H1 (cell line): Measurements from ENCODE around the gene BHMT. TPM values are rescaled to one million over a fixed set of nuclear protein-coding genes. Genes with fewer than 3 reads are reported as not detected.

ENCODE experiments used
- CTCF ChIA-PET: fragments of 300-600 bp; sonication (Branson Sonifier 250); formaldehyde crosslinking; loops from one replicate; lab custom pipeline; 2021; ENCODE audit not compliant: partially characterized antibody; lab: Charles Lee
- POLR2A ChIA-PET: fragments of 300-600 bp; sonication (Branson Sonifier 250); formaldehyde crosslinking; loops from one replicate; lab custom pipeline; 2021; ENCODE audit warnings: inconsistent platforms; ENCODE audit not compliant: partially characterized antibody; lab: Charles Lee
- DNase-seq, 2 experiments: peaks; one replicate each; pipeline versions ENCODE4 v3.0.0 to v3.0.0-alpha.2; 2010 to 2022; ENCODE audit warnings: low spot score in 2 of 2, low read depth in 1 of 2, mixed read lengths in 1 of 2
- FAIRE-seq: peaks from 2 replicates; lab custom pipeline; 2011; peaks lifted over from hg19 to GRCh38; lab: Jason Lieb, UNC
- H2AFZ ChIP-seq: 2 replicates; pipeline ENCODE4 v1.8.1; 2012; ENCODE audit warnings: low read length, inconsistent platforms
- H2AK5ac ChIP-seq: 2 replicates; pipeline ENCODE4 v1.6.1; 2013; ENCODE audit warnings: low read depth, low read length
- H2BK120ac ChIP-seq: replicated peaks from 2 replicates; pipeline ENCODE3; 2013; ENCODE audit warnings: low read depth, low read length, inconsistent platforms
- H2BK12ac ChIP-seq: 2 replicates; pipeline ENCODE4 v1.6.1; 2013; ENCODE audit warnings: low read depth, low read length
- H2BK15ac ChIP-seq: 2 replicates; pipeline ENCODE4 v1.6.1; 2013; ENCODE audit warnings: low read length
- H2BK20ac ChIP-seq: 2 replicates; pipeline ENCODE4 v1.6.1; 2013; ENCODE audit warnings: low read length
- H2BK5ac ChIP-seq: 2 replicates; pipeline ENCODE4 v1.6.1; 2013; ENCODE audit warnings: low read depth, low read length
- H3K14ac ChIP-seq: 2 replicates; pipeline ENCODE4 v1.6.1; 2013; ENCODE audit warnings: inconsistent platforms; ENCODE audit not compliant: insufficient read length
- H3K18ac ChIP-seq: 2 replicates; pipeline ENCODE4 v1.6.1; 2013; ENCODE audit warnings: low read length; ENCODE audit errors: extremely low read depth
- H3K23ac ChIP-seq: 2 replicates; pipeline ENCODE4 v1.6.1; 2013; ENCODE audit warnings: inconsistent platforms; ENCODE audit not compliant: insufficient read length
- H3K23me2 ChIP-seq: 2 replicates; pipeline ENCODE4 v1.6.1; 2013; ENCODE audit warnings: low read depth, low read length
- H3K27ac ChIP-seq: 2 replicates; pipeline ENCODE4 v1.6.1; 2011; ENCODE audit warnings: low read depth, low read length, inconsistent platforms
- H3K27me3 ChIP-seq, 4 experiments: replicated peaks in 1 of 4; 1 replicate in 1 of 4; 2 replicates in 3 of 4; pipeline versions ENCODE4 v1.6.1 to v1.8.1; 2011 to 2013; ENCODE audit warnings: low read length in 3 of 4, mild to moderate bottlenecking in 3 of 4, inconsistent platforms in 2 of 4, mixed read lengths in 2 of 4, moderate library complexity in 1 of 4; ENCODE audit not compliant: control insufficient read depth in 3 of 4, insufficient read depth in 3 of 4; ENCODE audit errors: extremely low read depth in 1 of 4
- H3K36me3 ChIP-seq, 4 experiments: 2 replicates each; pipeline versions ENCODE4 v1.6.1 to v1.8.1; 2011 to 2013; ENCODE audit warnings: mild to moderate bottlenecking in 4 of 4, low read length in 3 of 4, moderate library complexity in 2 of 4, control low read depth in 1 of 4, inconsistent platforms in 1 of 4; ENCODE audit not compliant: insufficient read depth in 4 of 4, control insufficient read depth in 2 of 4
- H3K4ac ChIP-seq: replicated peaks from 2 replicates; pipeline ENCODE3; 2013; ENCODE audit warnings: low read length, low read depth, mixed read lengths, inconsistent platforms; ENCODE audit not compliant: insufficient read length
- H3K4me1 ChIP-seq, 4 experiments: replicated peaks in 1 of 4; 1 replicate in 1 of 4; 2 replicates in 3 of 4; pipeline versions ENCODE4 v1.6.1 to v1.8.1; 2011 to 2013; ENCODE audit warnings: low read length in 3 of 4, inconsistent platforms in 2 of 4, mixed read lengths in 1 of 4; ENCODE audit not compliant: insufficient read depth in 4 of 4, control insufficient read depth in 3 of 4
- H3K4me2 ChIP-seq, 2 experiments: 2 replicates each; pipeline versions ENCODE4 v1.6.1 to v1.8.1; 2011 to 2013; ENCODE audit warnings: low read depth in 2 of 2, low read length in 2 of 2, control low read depth in 1 of 2, inconsistent platforms in 1 of 2, mild to moderate bottlenecking in 1 of 2; ENCODE audit not compliant: insufficient read depth in 1 of 2
- H3K4me3 ChIP-seq, 4 experiments: fragments of 200-600, 300-600 bp in 1 of 4; sonication (generic), shearing (Covaris generic), sonication (Bioruptor Twin) in 1 of 4; 2 replicates each; pipeline versions ENCODE4 v1.5.1 to v1.8.1; 2011 to 2016; ENCODE audit warnings: low read length in 4 of 4, low read depth in 3 of 4, control low read depth in 2 of 4, inconsistent platforms in 2 of 4, mild to moderate bottlenecking in 2 of 4, mixed read lengths in 1 of 4, moderate library complexity in 1 of 4; ENCODE audit not compliant: insufficient read depth in 2 of 4; ENCODE audit errors: extremely low read depth in 1 of 4
- H3K56ac ChIP-seq: replicated peaks from 2 replicates; pipeline ENCODE3; 2013; ENCODE audit warnings: low read depth, mild to moderate bottlenecking, mixed read lengths, low read length, inconsistent platforms; ENCODE audit not compliant: insufficient read length
- H3K79me1 ChIP-seq: 2 replicates; pipeline ENCODE4 v1.6.1; 2013; ENCODE audit warnings: low read depth, low read length, control low read depth
- H3K79me2 ChIP-seq, 2 experiments: 2 replicates each; pipeline versions ENCODE4 v1.6.1 to v1.8.1; 2012 to 2013; ENCODE audit warnings: low read length in 2 of 2, mild to moderate bottlenecking in 2 of 2, inconsistent platforms in 1 of 2; ENCODE audit not compliant: insufficient read depth in 2 of 2, control insufficient read depth in 1 of 2
- H3K9ac ChIP-seq, 4 experiments: replicated peaks in 1 of 4; 1 replicate in 1 of 4; 2 replicates in 3 of 4; pipeline versions ENCODE4 v1.6.1 to v1.8.1; 2011 to 2013; ENCODE audit warnings: low read depth in 3 of 4, low read length in 3 of 4, control low read depth in 2 of 4, mild to moderate bottlenecking in 2 of 4, moderate library complexity in 2 of 4, inconsistent platforms in 1 of 4; ENCODE audit errors: extremely low read depth in 1 of 4
- H3K9me3 ChIP-seq, 2 experiments: 2 replicates each; pipeline versions ENCODE4 v1.6.1 to v1.8.1; 2012 to 2013; ENCODE audit warnings: mild to moderate bottlenecking in 2 of 2, moderate library complexity in 2 of 2, control low read depth in 1 of 2, inconsistent platforms in 1 of 2, low read depth in 1 of 2, low read length in 1 of 2, mixed read lengths in 1 of 2; ENCODE audit not compliant: insufficient read depth in 2 of 2
- H4K20me1 ChIP-seq, 2 experiments: replicated peaks in 1 of 2; 2 replicates each; pipeline versions ENCODE3 to v1.8.1; 2011 to 2013; ENCODE audit warnings: inconsistent platforms in 2 of 2, low read length in 2 of 2, mild to moderate bottlenecking in 1 of 2; ENCODE audit not compliant: insufficient read depth in 2 of 2, control insufficient read depth in 1 of 2
- H4K5ac ChIP-seq: 2 replicates; pipeline ENCODE4 v1.6.1; 2013; ENCODE audit warnings: low read length, low read depth, mixed read lengths, inconsistent platforms; ENCODE audit not compliant: insufficient read length
- H4K8ac ChIP-seq: 2 replicates; pipeline ENCODE4 v1.8.0; 2013; ENCODE audit warnings: mild to moderate bottlenecking, moderate library complexity, low read length, inconsistent platforms; ENCODE audit not compliant: insufficient read depth; ENCODE audit errors: extremely low read depth
- H4K91ac ChIP-seq: replicated peaks from 2 replicates; pipeline ENCODE3; 2013; ENCODE audit warnings: low read length, mixed read lengths, inconsistent platforms; ENCODE audit not compliant: insufficient read length
- ASH2L ChIP-seq: fragments of 200-600, 300-600 bp; sonication (generic); IDR thresholded peaks from one replicate; pipeline ENCODE4 v1.7.1; 2017; ENCODE audit warnings: low read length
- BCL11A ChIP-seq, 2 experiments: IDR thresholded peaks; one replicate each; pipeline ENCODE4 v1.6.1; 2011; ENCODE audit warnings: low read depth in 2 of 2, low read length in 2 of 2, mild to moderate bottlenecking in 2 of 2
- CTBP2 ChIP-seq: IDR thresholded peaks from 2 replicates; pipeline ENCODE4 v1.7.0; 2011; ENCODE audit warnings: borderline replicate concordance, mild to moderate bottlenecking, moderate library complexity, mixed read lengths, low read length; ENCODE audit not compliant: insufficient read depth, insufficient read length
- PHF8 ChIP-seq: fragments of 200-600 bp; sonication (generic); conservative IDR thresholded peaks from 2 replicates; pipeline ENCODE4 v1.7.1; 2012; ENCODE audit warnings: low read depth, mild to moderate bottlenecking, inconsistent platforms, low read length, moderate library complexity
- WGBS, 2 experiments: shearing (Covaris generic) in 1 of 2; methylation state at CpG; one replicate each; pipeline versions ENCODE4 v1.1.6 to v1.1.7; 2013 to 2015; ENCODE audit warnings: low lambda C conversion rate in 2 of 2, mixed read lengths in 2 of 2, inconsistent platforms in 1 of 2, low coverage in 1 of 2, missing lambda C conversion rate in 1 of 2; ENCODE audit not compliant: insufficient replicate concordance in 2 of 2, insufficient coverage in 1 of 2, insufficient read length in 1 of 2; ENCODE audit errors: extremely low coverage in 1 of 2, missing lambda C conversion rate in 1 of 2; 5-methylcytosine and 5-hydroxymethylcytosine counted together
- polyA plus RNA-seq, 7 experiments: library from polyadenylated mRNA; depleted of rRNA in 3 of 7; stranded (reverse) in 5 of 7; unstranded in 2 of 7; fragments of >200 nt in 5 of 7; fragments of 200-250 nt in 2 of 7; gene quantifications; 1 replicate in 5 of 7; 2 replicates in 1 of 7; 4 replicates in 1 of 7; pipeline versions ENCODE4 v1.2.1 to v1.2.3, GENCODE V29; 2011 to 2013; ENCODE audit warnings: missing spikeins in 2 of 7, mixed read lengths in 2 of 7
- total RNA-seq: library from RNA; stranded (reverse); fragmentation: NEBNext Ultra II Directional; extraction: Animal tissue kit (Norgen Biotek cat#: 25700); gene quantifications from 2 replicates; pipeline ENCODE4 v1.2.1, GENCODE V29; 2021

The BHMT gene
- total and polyA plus RNA-seq, 2 of the 8 experiments (the other 6 are each of a cell fraction or from before 2014, with no cell fraction given), result 0.54 to 1.6 TPM

GRCh38 chr5:79081779-79082178 is 29.8 kb upstream of the BHMT start:
- Histone ChIP-seq H3K18ac (no peak overlapping the region), H2BK5ac (no peak overlapping the region), H2BK15ac (no peak overlapping the region), H3K79me1 (no peaks in the 10 kb centered on the region), H2AK5ac (no peak overlapping the region), H2AFZ (no peak overlapping the region), H3K27me3 (no peaks in the 10 kb centered on the region; a peak in 1 of 7 replicates), H3K4ac (no peak overlapping the region), H3K79me2 (no peaks in the 10 kb centered on the region), H3K27ac (no peak overlapping the region), H3K23me2 (peaks cover 3% of the 10 kb centered on the region; the same call in 1 of the 2 replicates), H3K23ac (no peak overlapping the region), H4K5ac (no peak overlapping the region), H3K9me3 (no peaks in the 10 kb centered on the region), H2BK20ac (no peak overlapping the region), H3K56ac (no peak overlapping the region), H3K4me2 (no peak overlapping the region), H3K9ac (no peak overlapping the region), H3K4me3 (no peak overlapping the region), H4K20me1 (peaks cover 0 to 2% of the 10 kb centered on the region in 2 experiments), H3K36me3 (no peaks in the 10 kb centered on the region), H2BK120ac (no peak overlapping the region), H3K14ac (no peak overlapping the region), H4K91ac (no peak overlapping the region), H3K4me1 (no peaks in the 10 kb centered on the region), H2BK12ac (no peak overlapping the region), H4K8ac (no peak overlapping the region)
- TF ChIP-seq ASH2L, result no peak
- no peak for TF ChIP-seq BCL11A (IDR thresholded peaks at IDR 0.05; ENCODE audit: low read depth in 2 of 2, low read length in 2 of 2)
- no peak for TF ChIP-seq PHF8
- no peak for TF ChIP-seq CTBP2
- 91% methylated on average over 5 of the region's 5 CpGs; no CpG with 5 or more reads in 1 of the 2 experiments for WGBS, 2 experiments
- FAIRE-seq, result no peak
- no peak for DNase-seq
- POLR2A ChIA-PET, result no interaction called here
- CTCF ChIA-PET, result interaction anchor here (1.2 kb wide), 1 partner anchor 182 kb away, joined by 3 read pairs; no protein-coding TSS in a partner anchor
